Pancreas (tissue), 10 donors: Measurements from ENCODE around the gene PARK7. TPM values are rescaled to one million over a fixed set of nuclear protein-coding genes. Genes with fewer than 3 reads are reported as not detected.
"Not testable (repeated sequence)": the region's sequence is repeated elsewhere in the genome, so short reads cannot be mapped to it uniquely, and the experiment has no call there.

Experiments used
- ATAC-seq, 4 donors: fragments of 200-7000 bp; cut with Tn5 transposase; one replicate each; pipeline versions ENCODE4 v1.8.0 to v1.9.1; 2020; ENCODE audit warnings: mild to moderate bottlenecking in 4 of 4, moderate library complexity in 4 of 4
- DNase-seq, 6 donors: peaks; one replicate each; pipeline ENCODE4 v3.0.0-alpha.2; 2020
- FAIRE-seq: peaks from 2 replicates; lab custom pipeline; 2012; peaks lifted over from hg19 to GRCh38; lab: Jason Lieb, UNC
- H3K27ac ChIP-seq, 4 donors: fragments of 200-600 bp; sonication (generic); 1 replicate in 3 of 4; 2 replicates in 1 of 4; pipeline versions ENCODE4 v1.5.0 to v1.8.0; 2020
- H3K27me3 ChIP-seq, 4 donors: fragments of 200-600 bp; one replicate each; pipeline ENCODE4 v1.8.0; 2021
- H3K36me3 ChIP-seq, 3 donors: fragments of 200-600 bp; sonication (generic) in 1 of 3; one replicate each; pipeline versions ENCODE4 v1.5.0 to v1.8.0; 2020 to 2021
- H3K4me1 ChIP-seq, 3 donors: fragments of 200-600 bp; one replicate each; pipeline ENCODE4 v1.8.0; 2021
- H3K4me3 ChIP-seq, 4 donors: fragments of 200-600 bp; sonication (generic) in 2 of 4; one replicate each; pipeline versions ENCODE4 v1.5.0 to v1.8.0; 2020 to 2021
- H3K9me3 ChIP-seq, 4 donors: fragments of 200-600 bp; one replicate each; pipeline ENCODE4 v1.8.0; 2021
- WGBS, 2 donors: extraction: QIAGEN DNeasy Blood & Tissue Kit; methylation state at CpG; one replicate each; pipeline ENCODE4 v1.1.7; 2013; 5-methylcytosine and 5-hydroxymethylcytosine counted together
- intact Hi-C, 3 donors: fragments of 100-400 bp; cut with DNase I; formaldehyde crosslinking; loops; one replicate each; pipeline versions ENCODE4 v1.11.1 to v1.14.2; 2022
- polyA plus RNA-seq, 2 donors: library from polyadenylated mRNA; stranded (reverse); fragments of 200-250 nt; gene quantifications; one replicate each; pipeline ENCODE4 v1.2.3, GENCODE V29; 2013
- total RNA-seq, 6 donors: library from RNA; stranded (reverse); fragmentation: NEBNext Ultra II Directional in 4 of 6; extraction: Animal tissue kit (Norgen Biotek cat#: 25700) in 4 of 6; gene quantifications; one replicate each; pipeline versions ENCODE4 v1.2.1 to v1.2.4, GENCODE V29; 2021 to 2023
- TF ChIP-seq, protein P1 (sequence below), 4 donors: fragments of 200-600 bp; sonication (generic) in 3 of 4; IDR thresholded peaks; one replicate each; pipeline versions ENCODE4 v1.5.0 to v1.8.0; 2021; ENCODE audit warnings: antibody characterized with exemption in 4 of 4
- donor health status: healthy with polysubstance abuse.
- donor health status: DM: no; HTN: no; CAD: no; lungs with moderate emphysema.
- donor health status: DM: no; HTN: no; CAD: no.
- donor health status: control.
- donor health status: control.
- donor health status: Bipolar disorder and iron deficiency.
- donor health status: DM: yes; HTN: yes; CAD: no.
- donor health status: DM: no; HTN: no; CAD: no.
- donor health status: DM: no; HTN: no; CAD: no.
- donor health status: DM: yes; HTN: yes; CAD: no.

PARK7 gene
- total and polyA plus RNA-seq, 8 donors = 99.8 to 176 (median 137) TPM

DNA sequence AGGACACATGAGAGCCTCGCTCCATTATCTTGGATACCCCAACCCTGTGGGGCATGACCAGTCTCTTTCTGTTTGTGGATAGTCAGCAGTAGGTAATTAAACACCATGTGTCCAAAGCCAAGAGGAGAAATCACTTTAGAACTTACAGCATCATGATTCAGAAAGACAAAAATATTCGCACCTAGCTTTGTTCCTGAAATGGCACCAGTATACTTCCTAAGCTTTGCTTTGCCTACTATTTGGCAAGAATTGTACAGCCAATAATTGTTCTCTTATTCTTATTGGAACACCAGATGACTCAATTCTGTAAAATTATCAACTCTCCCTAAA, 45.0 kb upstream of the PARK7 start:
- intact Hi-C loops = no loop called here
- FAIRE-seq (no peak), ATAC-seq (peak in 1 of 4 donors; percentile 18), DNase-seq (no peak)
- no peaks in the 10 kb centered on the region for H3K9me3 ChIP-seq
- H3K36me3 ChIP-seq = no peaks in the 10 kb centered on the region
- no peak overlapping the region for H3K27ac ChIP-seq
- H3K27me3 ChIP-seq = no peaks in the 10 kb centered on the region
- no peaks in the 10 kb centered on the region for H3K4me1 ChIP-seq
- TF ChIP-seq, protein P1, sequence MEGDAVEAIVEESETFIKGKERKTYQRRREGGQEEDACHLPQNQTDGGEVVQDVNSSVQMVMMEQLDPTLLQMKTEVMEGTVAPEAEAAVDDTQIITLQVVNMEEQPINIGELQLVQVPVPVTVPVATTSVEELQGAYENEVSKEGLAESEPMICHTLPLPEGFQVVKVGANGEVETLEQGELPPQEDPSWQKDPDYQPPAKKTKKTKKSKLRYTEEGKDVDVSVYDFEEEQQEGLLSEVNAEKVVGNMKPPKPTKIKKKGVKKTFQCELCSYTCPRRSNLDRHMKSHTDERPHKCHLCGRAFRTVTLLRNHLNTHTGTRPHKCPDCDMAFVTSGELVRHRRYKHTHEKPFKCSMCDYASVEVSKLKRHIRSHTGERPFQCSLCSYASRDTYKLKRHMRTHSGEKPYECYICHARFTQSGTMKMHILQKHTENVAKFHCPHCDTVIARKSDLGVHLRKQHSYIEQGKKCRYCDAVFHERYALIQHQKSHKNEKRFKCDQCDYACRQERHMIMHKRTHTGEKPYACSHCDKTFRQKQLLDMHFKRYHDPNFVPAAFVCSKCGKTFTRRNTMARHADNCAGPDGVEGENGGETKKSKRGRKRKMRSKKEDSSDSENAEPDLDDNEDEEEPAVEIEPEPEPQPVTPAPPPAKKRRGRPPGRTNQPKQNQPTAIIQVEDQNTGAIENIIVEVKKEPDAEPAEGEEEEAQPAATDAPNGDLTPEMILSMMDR (IDR thresholded peaks at IDR 0.05) = no peak
- no peak overlapping the region for H3K4me3 ChIP-seq
- 72 to 73% methylated on average over 2 of the region's 2 CpGs for WGBS, 2 donors

DNA sequence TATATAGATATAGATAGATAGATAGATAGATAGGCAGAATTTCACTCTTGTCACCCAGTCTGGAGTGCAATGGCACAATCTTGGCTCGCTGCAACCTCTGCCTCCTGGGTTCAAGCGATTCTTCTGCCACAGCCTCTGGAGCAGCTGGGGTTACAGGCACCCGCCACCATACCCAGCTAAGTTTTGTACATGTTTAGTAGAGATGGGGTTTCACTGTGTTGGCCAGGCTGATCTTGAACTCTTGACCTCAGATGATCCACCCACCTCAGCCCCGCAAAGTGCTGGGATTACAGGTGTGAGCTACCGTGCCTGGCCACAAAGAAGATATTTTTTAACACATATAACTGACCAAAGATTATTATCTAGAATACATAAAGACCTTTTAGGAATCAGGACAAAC, 43.5 kb upstream of the PARK7 start:
- 71 to 92% methylated on average over 5 of the region's 5 CpGs for WGBS, 2 donors
- H3K4me3 ChIP-seq, ATAC-seq, H3K9me3 ChIP-seq, H3K27ac ChIP-seq, intact Hi-C loops, H3K36me3 ChIP-seq, FAIRE-seq, H3K4me1 ChIP-seq, H3K27me3 ChIP-seq, DNase-seq: not testable (repeated sequence)

DNA sequence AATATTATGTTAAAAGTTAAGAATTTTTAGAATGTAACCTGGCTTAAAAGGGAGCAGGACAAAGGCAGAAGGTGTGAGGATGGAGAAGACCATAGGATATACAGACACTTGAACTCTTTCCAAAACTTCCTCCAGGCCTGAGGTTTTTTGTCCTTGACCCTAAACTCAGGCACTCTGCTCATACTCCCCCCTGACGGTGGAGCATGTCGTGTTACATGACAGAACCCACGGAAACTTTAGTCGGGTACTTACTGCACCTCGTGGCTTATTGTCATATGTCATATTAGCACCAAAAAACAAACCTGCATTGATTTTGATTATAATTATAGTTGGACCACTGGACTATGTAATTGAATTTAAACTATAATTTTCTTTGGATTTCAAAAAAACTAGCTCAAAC, 41.6 kb upstream of the PARK7 start:
- no peaks in the 10 kb centered on the region for H3K36me3 ChIP-seq
- no peaks in the 10 kb centered on the region for H3K27me3 ChIP-seq
- H3K4me3 ChIP-seq = no peak overlapping the region
- DNase-seq (no peak), FAIRE-seq (no peak), ATAC-seq (no peak)
- intact Hi-C loops = no loop called here
- no peak overlapping the region for H3K27ac ChIP-seq
- TF ChIP-seq, protein P1 (IDR thresholded peaks at IDR 0.05) = no peak
- no peaks in the 10 kb centered on the region for H3K9me3 ChIP-seq
- no peaks in the 10 kb centered on the region for H3K4me1 ChIP-seq
- WGBS, 2 donors = 65 to 66% methylated on average over 5 of the region's 5 CpGs

DNA sequence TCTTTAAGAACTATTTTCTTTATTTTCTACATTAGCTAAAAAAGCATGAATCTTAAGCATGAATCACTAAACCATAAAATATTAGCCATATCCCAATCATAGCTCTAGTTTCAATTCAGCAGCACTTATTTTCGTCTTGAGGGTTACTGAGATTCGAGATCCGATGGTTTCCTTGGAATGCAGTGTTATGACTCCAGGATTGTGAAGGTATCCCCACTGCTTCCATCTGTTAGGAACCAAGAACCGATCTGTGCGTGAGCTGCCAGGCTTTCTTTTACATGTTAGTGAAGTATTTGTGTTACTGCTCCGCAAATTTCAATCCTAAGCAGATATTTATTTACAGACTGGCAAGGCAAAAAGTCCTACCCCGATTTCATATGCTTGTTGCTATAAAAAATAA, 39.7 kb upstream of the PARK7 start:
- intact Hi-C loops = no loop called here
- ATAC-seq = no peak

DNA sequence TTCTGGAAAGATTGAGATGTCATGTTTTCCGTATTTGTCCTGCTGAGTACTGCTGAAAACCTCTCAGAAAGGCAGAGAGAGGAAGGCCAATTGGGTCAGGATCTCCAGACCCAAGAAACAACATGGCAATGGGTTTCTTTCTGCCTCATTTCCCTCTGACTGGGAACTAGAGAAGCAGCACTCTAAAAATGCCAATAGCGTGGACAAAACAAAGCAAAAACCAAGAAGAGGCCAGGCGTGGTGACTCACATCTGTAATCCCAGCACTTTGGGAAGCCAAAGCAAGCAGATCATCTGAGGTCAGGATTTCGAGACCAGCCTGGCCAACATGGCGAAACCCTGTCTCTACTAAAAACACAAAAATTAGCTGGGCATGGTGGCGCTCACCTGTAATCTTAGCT, 39.2 kb upstream of the PARK7 start:
- Histone ChIP-seq H3K27ac (no peak overlapping the region), H3K9me3 (no peaks in the 10 kb centered on the region), H3K27me3 (no peaks in the 10 kb centered on the region), H3K36me3 (no peaks in the 10 kb centered on the region), H3K4me1 (no peaks in the 10 kb centered on the region), H3K4me3 (no peak overlapping the region)
- TF ChIP-seq, protein P1 (IDR thresholded peaks at IDR 0.05) = no peak
- intact Hi-C loops = no loop called here
- FAIRE-seq = no peak
- 85 to 88% methylated on average over 6 of the region's 6 CpGs for WGBS, 2 donors
- no peak for DNase-seq
- no peak for ATAC-seq

More for the DNA sequence above, 39.7 kb upstream of the PARK7 start:
- TF ChIP-seq, protein P1 (IDR thresholded peaks at IDR 0.05) = no peak
- Histone ChIP-seq H3K36me3 (no peaks in the 10 kb centered on the region), H3K27ac (no peak overlapping the region), H3K27me3 (no peaks in the 10 kb centered on the region), H3K9me3 (no peaks in the 10 kb centered on the region), H3K4me1 (no peaks in the 10 kb centered on the region), H3K4me3 (no peak overlapping the region)
- FAIRE-seq (no peak), DNase-seq (no peak)
- WGBS, 2 donors = 77 to 87% methylated on average over 7 of the region's 7 CpGs

DNA sequence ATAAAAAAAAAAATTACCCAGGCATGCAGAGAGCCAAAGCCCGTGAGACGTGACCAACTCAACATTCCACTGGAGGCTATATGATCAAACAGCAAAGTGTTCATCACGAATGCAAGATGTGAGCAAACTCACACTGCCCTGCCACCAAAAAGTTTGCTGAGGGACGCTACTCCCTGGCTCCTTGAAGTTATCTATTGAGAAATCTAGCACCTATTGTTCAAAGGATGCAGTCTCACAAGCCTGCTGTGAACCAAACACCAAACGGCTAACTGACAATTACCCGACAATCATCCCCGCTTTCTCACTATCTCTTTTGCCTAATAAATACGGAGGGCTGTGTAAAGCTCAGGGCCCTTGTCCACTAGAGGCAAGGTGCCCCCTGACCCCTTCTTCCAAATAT, 34.5 kb upstream of the PARK7 start:
- H3K27me3 ChIP-seq, DNase-seq, H3K9me3 ChIP-seq, H3K36me3 ChIP-seq, H3K4me3 ChIP-seq, ATAC-seq, intact Hi-C loops, H3K27ac ChIP-seq, H3K4me1 ChIP-seq, FAIRE-seq: not testable (repeated sequence)
- 38 to 44% methylated on average over 8 of the region's 8 CpGs for WGBS, 2 donors
